Panc1 (cell line): ENCODE data around the gene BRINP3. TPM values are rescaled to one million over a fixed set of nuclear protein-coding genes. Genes with fewer than 3 reads are reported as not detected.

ENCODE experiments used
- ATAC-seq: fragments of 200-7000 bp; cut with Tn5 transposase; 2 replicates; pipeline ENCODE4 v1.9.1; 2020; ENCODE audit warnings: mild to moderate bottlenecking, moderate library complexity
- BruUV-seq: library from RNA; stranded (reverse); fragments of 400-500 nt; replicated peaks from 2 replicates; lab custom pipeline; 2021; lab: Mats Ljungman, UMichigan
- CTCF ChIA-PET: fragments of 300-600 bp; sonication (Branson Sonifier 250); formaldehyde crosslinking; loops from one replicate; lab custom pipeline; 2022; ENCODE audit warnings: antibody characterized with exemption; lab: Charles Lee
- POLR2A ChIA-PET: fragments of 300-600 bp; sonication (Branson Sonifier 250); formaldehyde crosslinking; loops from one replicate; lab custom pipeline; 2022; ENCODE audit warnings: antibody characterized with exemption; lab: Charles Lee
- DNase-seq: peaks from one replicate; pipeline ENCODE4 v3.0.0-alpha.2; 2010; ENCODE audit warnings: low read depth, low spot score
- H3K27ac ChIP-seq: 2 replicates; pipeline ENCODE4 v1.5.1; 2011; ENCODE audit warnings: mild to moderate bottlenecking, low read length, inconsistent platforms
- H3K27me3 ChIP-seq: fragments of 200-500 bp; sonication (Bioruptor generic); 2 replicates; pipeline ENCODE4 v1.6.0; 2014; ENCODE audit warnings: low read length, inconsistent platforms; ENCODE audit not compliant: control insufficient read depth, insufficient read depth
- H3K36me3 ChIP-seq: fragments of 200-500 bp; sonication (Bioruptor generic); 2 replicates; pipeline ENCODE4 v1.5.1; 2014; ENCODE audit warnings: inconsistent platforms, mild to moderate bottlenecking, low read length, moderate library complexity; ENCODE audit not compliant: control insufficient read depth, insufficient read depth
- H3K4me1 ChIP-seq: 2 replicates; pipeline ENCODE4 v1.5.1; 2011; ENCODE audit warnings: inconsistent platforms, mild to moderate bottlenecking, low read length, moderate library complexity; ENCODE audit not compliant: control insufficient read depth, insufficient read depth
- H3K4me3 ChIP-seq, 2 experiments: 2 replicates each; pipeline ENCODE4 v1.5.1; 2011 to 2012; ENCODE audit warnings: low read depth in 2 of 2, low read length in 2 of 2, mild to moderate bottlenecking in 2 of 2, inconsistent platforms in 1 of 2, moderate library complexity in 1 of 2
- H3K9me3 ChIP-seq: fragments of 200-500 bp; sonication (Bioruptor generic); 2 replicates; pipeline ENCODE4 v1.5.1; 2014; ENCODE audit warnings: low read depth, mild to moderate bottlenecking, inconsistent platforms, low read length, moderate library complexity; ENCODE audit not compliant: control insufficient read depth, insufficient read depth
- CTCF ChIP-seq: fragments of 450-650 bp; IDR thresholded peaks from 2 replicates; pipeline ENCODE4 v1.5.1; 2017; ENCODE audit warnings: mild to moderate bottlenecking
- POLR2AphosphoS5 ChIP-seq: IDR thresholded peaks from 2 replicates; pipeline ENCODE4 v1.6.1; 2012; ENCODE audit warnings: mild to moderate bottlenecking, low read depth, low read length, moderate library complexity
- SIN3A ChIP-seq: IDR thresholded peaks from 2 replicates; pipeline ENCODE4 v1.6.1; 2012; ENCODE audit warnings: low read depth, mild to moderate bottlenecking, low read length, moderate library complexity, borderline replicate concordance; ENCODE audit not compliant: insufficient read depth
- TCF7L2 ChIP-seq: IDR thresholded peaks from 2 replicates; pipeline ENCODE4 v1.6.1; 2011; ENCODE audit warnings: mild to moderate bottlenecking, low read depth, low read length, inconsistent platforms
- in situ Hi-C: cut with HindIII; loops from 2 replicates; pipeline ENCODE4 v1.10.0; 2016; ENCODE audit warnings: low sequenced_read_pairs, low pct_unique_long_range_greater_than_20kb
- intact Hi-C: fragments of 100-400 bp; cut with micrococcal nuclease; formaldehyde crosslinking; loops from one replicate; pipeline ENCODE4 v1.10.0; 2022; ENCODE audit not compliant: unreplicated experiment
- total RNA-seq: library from RNA; stranded (reverse); gene quantifications from one replicate; pipeline ENCODE4 v1.2.1, GENCODE V29; 2021; ENCODE audit not compliant: unreplicated experiment
- TF ChIP-seq, protein P1 (sequence below), 2 experiments: IDR thresholded peaks; 2 replicates each; pipeline ENCODE4 v1.6.1; 2011 to 2012; ENCODE audit warnings: low read depth in 2 of 2, control low read depth in 1 of 2, low read length in 1 of 2, mild to moderate bottlenecking in 1 of 2, moderate library complexity in 1 of 2; ENCODE audit not compliant: insufficient read depth in 1 of 2

Gene BRINP3
- total RNA-seq, 1 experiment from 2014 or later: 1.0 TPM

DNA sequence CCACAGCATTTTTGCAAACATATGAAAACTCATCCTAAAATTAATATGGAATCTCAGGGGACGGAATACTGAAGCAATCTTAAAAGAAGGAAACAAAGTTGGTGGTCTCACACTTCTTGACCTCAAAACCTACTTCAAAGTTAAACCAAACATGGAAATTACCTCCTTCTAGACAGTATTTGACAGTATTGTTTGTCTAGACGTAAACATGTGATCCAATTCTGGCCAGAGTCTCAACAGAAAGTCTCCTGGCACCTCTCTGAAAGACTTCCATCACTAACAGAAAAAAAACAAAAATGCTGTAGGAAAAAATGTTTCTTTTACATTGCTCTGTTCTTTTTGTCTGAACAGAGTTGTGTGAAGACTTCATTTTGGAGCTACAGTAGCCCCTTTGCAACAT, 99.7 kb downstream of the BRINP3 start:
- POLR2A ChIA-PET: no interaction called here
- Histone ChIP-seq H3K27me3 (no peaks in the 10 kb centered on the region), H3K27ac (no peak overlapping the region), H3K36me3 (no peaks in the 10 kb centered on the region), H3K4me1 (no peaks in the 10 kb centered on the region), H3K4me3 (no peak overlapping the region), H3K9me3 (no peaks in the 10 kb centered on the region)
- no TSS peak for BruUV-seq
- intact Hi-C loops (no loop called here), in situ Hi-C loops (no loop called here)
- no peak for DNase-seq
- CTCF ChIA-PET: no interaction called here
- ATAC-seq: no peak
- TF ChIP-seq, protein P1, sequence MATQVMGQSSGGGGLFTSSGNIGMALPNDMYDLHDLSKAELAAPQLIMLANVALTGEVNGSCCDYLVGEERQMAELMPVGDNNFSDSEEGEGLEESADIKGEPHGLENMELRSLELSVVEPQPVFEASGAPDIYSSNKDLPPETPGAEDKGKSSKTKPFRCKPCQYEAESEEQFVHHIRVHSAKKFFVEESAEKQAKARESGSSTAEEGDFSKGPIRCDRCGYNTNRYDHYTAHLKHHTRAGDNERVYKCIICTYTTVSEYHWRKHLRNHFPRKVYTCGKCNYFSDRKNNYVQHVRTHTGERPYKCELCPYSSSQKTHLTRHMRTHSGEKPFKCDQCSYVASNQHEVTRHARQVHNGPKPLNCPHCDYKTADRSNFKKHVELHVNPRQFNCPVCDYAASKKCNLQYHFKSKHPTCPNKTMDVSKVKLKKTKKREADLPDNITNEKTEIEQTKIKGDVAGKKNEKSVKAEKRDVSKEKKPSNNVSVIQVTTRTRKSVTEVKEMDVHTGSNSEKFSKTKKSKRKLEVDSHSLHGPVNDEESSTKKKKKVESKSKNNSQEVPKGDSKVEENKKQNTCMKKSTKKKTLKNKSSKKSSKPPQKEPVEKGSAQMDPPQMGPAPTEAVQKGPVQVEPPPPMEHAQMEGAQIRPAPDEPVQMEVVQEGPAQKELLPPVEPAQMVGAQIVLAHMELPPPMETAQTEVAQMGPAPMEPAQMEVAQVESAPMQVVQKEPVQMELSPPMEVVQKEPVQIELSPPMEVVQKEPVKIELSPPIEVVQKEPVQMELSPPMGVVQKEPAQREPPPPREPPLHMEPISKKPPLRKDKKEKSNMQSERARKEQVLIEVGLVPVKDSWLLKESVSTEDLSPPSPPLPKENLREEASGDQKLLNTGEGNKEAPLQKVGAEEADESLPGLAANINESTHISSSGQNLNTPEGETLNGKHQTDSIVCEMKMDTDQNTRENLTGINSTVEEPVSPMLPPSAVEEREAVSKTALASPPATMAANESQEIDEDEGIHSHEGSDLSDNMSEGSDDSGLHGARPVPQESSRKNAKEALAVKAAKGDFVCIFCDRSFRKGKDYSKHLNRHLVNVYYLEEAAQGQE (IDR thresholded peaks at IDR 0.05; ENCODE audit: insufficient read depth in 1 of 2, low read depth in 2 of 2, low read length in 1 of 2): no peak
- TF ChIP-seq POLR2AphosphoS5 (no peak), CTCF (no peak), TCF7L2 (no peak), SIN3A (no peak)

DNA sequence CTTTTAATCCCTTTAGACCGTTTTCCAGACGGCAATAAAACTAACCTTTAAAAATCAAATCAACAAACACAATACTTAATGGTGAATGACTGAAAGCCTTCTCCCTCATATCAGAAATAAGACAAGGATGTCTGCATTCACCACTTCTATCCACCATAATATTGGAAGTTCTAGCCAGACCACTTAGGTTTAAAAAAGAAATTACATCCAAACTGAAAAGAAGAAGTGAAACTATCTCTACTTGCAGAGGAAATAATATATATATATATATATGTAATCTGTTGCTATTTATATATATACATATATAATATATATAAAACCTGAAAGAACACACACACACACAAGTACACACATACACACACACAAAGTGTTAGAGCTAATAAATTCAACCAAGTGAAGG, 100.4 kb downstream of the BRINP3 start:
- TF ChIP-seq CTCF: no peak
- TF ChIP-seq TCF7L2: no peak
- TF ChIP-seq SIN3A: no peak
- TF ChIP-seq, protein P1 (IDR thresholded peaks at IDR 0.05; ENCODE audit: insufficient read depth in 1 of 2, low read depth in 2 of 2, low read length in 1 of 2): no peak
- TF ChIP-seq POLR2AphosphoS5: no peak
- no peaks in the 10 kb centered on the region for H3K27me3 ChIP-seq
- ChIA-PET CTCF (no interaction called here), POLR2A (no interaction called here)
- no peak overlapping the region for H3K4me3 ChIP-seq
- intact Hi-C loops (no loop called here), in situ Hi-C loops (no loop called here)
- DNase-seq: no peak
- no TSS peak for BruUV-seq
- ATAC-seq: no peak
- H3K27ac ChIP-seq: no peak overlapping the region
- H3K4me1 ChIP-seq: no peaks in the 10 kb centered on the region
- no peaks in the 10 kb centered on the region for H3K9me3 ChIP-seq
- no peaks in the 10 kb centered on the region for H3K36me3 ChIP-seq
